D721Med (cell line): ENCODE results near the gene LCE7A.

Source experiments
- DNase-seq: peaks from one replicate; pipeline ENCODE4 v3.0.0; 2011; ENCODE audit warnings: low spot score; ENCODE audit not compliant: insufficient read length
- FAIRE-seq: peaks from 2 replicates; lab custom pipeline; 2011; peaks lifted over from hg19 to GRCh38; lab: Jason Lieb, UNC
- CTCF ChIP-seq: IDR thresholded peaks from 2 replicates; pipeline ENCODE4 v1.5.1; 2012; ENCODE audit warnings: mild to moderate bottlenecking, control low read depth; ENCODE audit not compliant: insufficient read depth; ENCODE audit errors: missing control alignments

LCE7A gene

DNA sequence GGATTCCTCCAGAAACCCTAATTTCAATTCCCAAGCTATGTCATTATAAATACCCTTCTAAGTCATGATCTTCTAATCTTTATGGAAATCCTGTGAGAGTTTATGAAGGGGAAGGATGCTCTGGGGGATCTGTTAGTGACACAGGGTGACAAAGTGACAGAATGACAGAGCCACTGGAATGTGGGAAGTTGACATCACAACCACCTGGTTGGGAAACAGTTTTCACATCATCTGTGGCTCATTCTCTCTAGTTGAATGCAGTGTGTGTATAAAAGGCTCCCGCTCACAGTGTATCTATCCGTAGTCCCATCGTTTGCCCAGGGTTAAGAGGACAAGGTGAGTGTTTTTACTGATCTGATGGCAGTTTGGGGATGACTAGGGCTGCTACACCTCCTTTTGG is at the start of gene LCE7A:
LCE7A (plus strand) TSS at position 301 of the 400 bp plus-strand sequence. CDS start 702 bp downstream, outside the sequence.
- FAIRE-seq, result no peak
- no peak for DNase-seq
- no peak for TF ChIP-seq CTCF

DNA sequence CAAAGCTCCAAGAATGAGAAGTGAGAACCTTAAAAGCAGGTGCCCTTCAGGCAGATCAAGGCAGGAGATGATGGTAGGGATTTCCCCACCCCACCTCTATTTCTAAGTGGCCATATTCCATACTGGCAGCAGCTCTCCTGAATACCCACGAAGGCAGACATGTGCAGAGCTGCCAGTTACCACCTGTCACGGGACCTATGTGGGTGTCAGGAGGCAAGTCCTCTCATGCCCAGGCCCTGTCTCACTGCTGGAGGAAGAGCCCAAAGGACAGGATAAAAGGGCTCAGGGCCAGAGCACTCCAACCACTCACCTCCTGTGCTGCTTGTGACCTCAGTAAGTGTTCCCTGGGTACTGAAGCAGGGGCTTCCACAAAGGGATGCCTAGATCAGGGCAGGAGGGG is 48.7 kb upstream of the LCE7A start:
- DNase-seq, result no peak
- no peak for TF ChIP-seq CTCF
- no peak for FAIRE-seq

GRCh38 chr1:152811671-152812070 is 48.1 kb upstream of the LCE7A start, which contains the start of gene LCE1B:
Gene LCE1B (plus strand): TSS chr1:152811971. CDS start chr1:152812447, 476 bp downstream.
- FAIRE-seq (no peak), DNase-seq (no peak)
- TF ChIP-seq CTCF, result no peak

DNA sequence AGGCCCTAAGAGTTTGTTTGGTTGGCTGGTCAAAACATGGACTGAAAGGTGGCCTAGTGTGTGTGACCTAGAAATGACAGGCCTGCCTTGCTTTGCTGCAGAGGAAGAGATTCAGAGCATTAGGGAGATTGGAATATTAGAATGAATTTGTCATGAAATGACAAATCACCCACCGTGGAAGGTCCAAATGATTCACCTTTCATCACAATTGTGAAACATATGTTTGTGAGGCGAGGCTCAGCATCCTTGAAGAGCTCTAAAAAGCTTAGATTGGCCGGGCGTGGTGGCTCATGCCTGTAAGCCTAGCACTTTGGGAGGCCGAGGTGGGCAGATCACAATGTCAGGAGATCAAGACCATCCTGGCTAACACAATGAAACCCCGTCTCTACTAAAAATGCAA is 42.5 kb upstream of the LCE7A start:
- TF ChIP-seq CTCF, result no peak
- DNase-seq, result no peak
- no peak for FAIRE-seq

- no peak for TF ChIP-seq CTCF
- DNase-seq, result no peak
- no peak for FAIRE-seq
These were observed 36.5 kb upstream of the LCE7A start for GRCh38 chr1:152823294-152823693.

DNA sequence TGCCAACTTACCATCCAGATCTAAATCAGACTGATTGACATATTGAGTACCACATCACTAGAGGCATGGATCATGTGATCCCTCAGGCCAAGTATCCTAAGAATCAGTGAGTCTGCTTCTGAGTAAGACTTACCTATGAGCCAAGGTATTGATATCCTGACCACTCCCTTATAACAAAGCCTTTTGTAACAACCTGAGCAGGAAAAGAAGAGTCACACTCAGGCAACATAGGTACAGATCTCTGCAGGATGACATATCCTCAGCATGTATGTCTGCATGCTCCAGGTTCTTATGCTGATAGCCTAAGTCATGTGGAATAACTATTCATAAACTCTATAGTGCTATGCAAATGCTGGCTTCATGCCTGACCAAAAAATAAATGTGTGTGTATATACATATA is 34.8 kb upstream of the LCE7A start:
- DNase-seq, result no peak
- no peak for FAIRE-seq
- TF ChIP-seq CTCF, result no peak

GRCh38 chr1:152827173-152827572 is 32.6 kb upstream of the LCE7A start, which contains the start of gene LCE1A:
Gene LCE1A (plus strand): TSS chr1:152827473. CDS start chr1:152827473, 0 bp downstream.
- FAIRE-seq, result no peak

More at GRCh38 chr1:152827173-152827572, 32.6 kb upstream of the LCE7A start, which contains the start of gene LCE1A:
- no peak for DNase-seq
- TF ChIP-seq CTCF, result no peak
